Activated T-cell treated with anti-CD3 and anti-CD28 coated beads, Interleukin-2, amount 50 U/mL, for 4 hours (primary cell): Measurements from ENCODE around the gene UGT1A8. TPM values are rescaled to one million over a fixed set of nuclear protein-coding genes. Genes with fewer than 3 reads are reported as not detected.
"Not testable (repeated sequence)": the region's sequence is repeated elsewhere in the genome, so short reads cannot be mapped to it uniquely, and the experiment has no call there.

Experiments used
- ATAC-seq, 2 donors: fragments of 200-7000 bp; cut with Tn5 transposase; one replicate each; pipeline ENCODE4 v1.10.0; 2021
- DNase-seq: peaks from one replicate; pipeline ENCODE4 v3.0.0-alpha.2; 2020
- H3K27me3 Mint-ChIP-seq: one replicate; pipeline ENCODE4 v1.8.0; 2021; ENCODE audit warnings: low read depth, mixed read lengths
- H3K36me3 Mint-ChIP-seq: one replicate; pipeline ENCODE4 v1.8.0; 2022; ENCODE audit warnings: mixed read lengths; ENCODE audit not compliant: insufficient read depth
- H3K4me1 Mint-ChIP-seq: one replicate; pipeline ENCODE4 v1.8.0; 2021; ENCODE audit warnings: low read depth, mixed read lengths
- H3K4me3 Mint-ChIP-seq: one replicate; pipeline ENCODE4 v1.8.0; 2021; ENCODE audit warnings: mild to moderate bottlenecking, moderate library complexity, mixed read lengths
- H3K9me3 Mint-ChIP-seq: one replicate; pipeline ENCODE4 v1.8.0; 2021; ENCODE audit warnings: mixed read lengths
- total RNA-seq, 3 donors: library from RNA; stranded (reverse); gene quantifications; one replicate each; pipeline ENCODE4 v1.2.1, GENCODE V29; 2021

UGT1A8 gene
- total RNA-seq, 3 donors from 2014 or later, result not detected

DNA sequence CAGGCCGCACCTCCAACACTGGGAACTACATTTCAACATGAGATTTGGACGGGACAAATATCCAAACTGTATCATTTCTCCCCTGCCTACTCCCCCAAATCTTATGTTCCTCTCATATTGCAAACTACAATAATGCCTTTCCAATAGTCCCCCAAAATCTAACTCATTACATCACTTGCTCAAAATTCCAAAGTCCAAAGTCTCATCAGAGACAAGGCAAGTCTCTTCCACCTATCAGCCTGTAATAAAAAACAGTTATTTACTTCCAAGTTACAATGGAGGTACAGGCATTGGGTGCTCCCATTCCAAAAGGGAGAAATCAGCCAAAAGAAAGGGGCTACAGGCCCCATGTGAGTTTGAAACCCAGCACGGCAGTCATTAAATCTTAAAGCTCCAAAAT lies 12.6 kb upstream of the UGT1A8 start:
- DNase-seq, result no peak
- Mint-ChIP-seq H3K4me1 (no peaks in the 10 kb centered on the region), H3K9me3 (peaks cover 3% of the 10 kb centered on the region), H3K27me3 (peaks cover 25% of the 10 kb centered on the region), H3K36me3 (no peaks in the 10 kb centered on the region), H3K4me3 (no peak overlapping the region)
- ATAC-seq, result no peak

DNA sequence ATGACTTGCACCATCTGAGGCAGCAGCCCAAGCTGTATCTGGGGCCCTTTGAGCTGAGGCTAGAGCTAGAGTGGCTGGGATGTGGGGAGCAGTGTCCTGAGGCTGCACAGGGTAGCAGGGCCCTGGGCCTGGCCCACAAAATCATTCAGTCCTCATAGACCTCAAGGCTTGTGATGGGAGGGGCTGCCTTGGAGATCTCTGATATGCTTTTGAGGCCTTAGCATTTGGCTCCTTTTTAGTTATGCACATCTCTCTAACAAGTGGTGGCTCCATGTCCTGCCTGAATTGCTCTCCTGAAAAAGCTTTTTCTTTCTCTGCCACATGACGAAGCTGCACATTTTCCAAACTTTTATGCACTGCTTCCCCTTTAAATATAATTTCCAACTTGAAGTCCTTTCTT lies 11.8 kb upstream of the UGT1A8 start:
- ATAC-seq (no peak), DNase-seq (no peak)
- Mint-ChIP-seq H3K36me3 (no peaks in the 10 kb centered on the region), H3K9me3 (peaks cover 8% of the 10 kb centered on the region), H3K4me1 (no peaks in the 10 kb centered on the region), H3K4me3 (no peak overlapping the region), H3K27me3 (peaks cover 19% of the 10 kb centered on the region)

- Mint-ChIP-seq H3K9me3 (peaks cover 18% of the 10 kb centered on the region), H3K27me3 (peaks cover 32% of the 10 kb centered on the region), H3K36me3 (peaks cover 2% of the 10 kb centered on the region), H3K4me1 (no peaks in the 10 kb centered on the region), H3K4me3 (no peak overlapping the region)
- ATAC-seq, result no peak
- no peak for DNase-seq
Observed at GRCh38 chr2:233611284-233611683, 6.1 kb upstream of the UGT1A8 start.

DNA sequence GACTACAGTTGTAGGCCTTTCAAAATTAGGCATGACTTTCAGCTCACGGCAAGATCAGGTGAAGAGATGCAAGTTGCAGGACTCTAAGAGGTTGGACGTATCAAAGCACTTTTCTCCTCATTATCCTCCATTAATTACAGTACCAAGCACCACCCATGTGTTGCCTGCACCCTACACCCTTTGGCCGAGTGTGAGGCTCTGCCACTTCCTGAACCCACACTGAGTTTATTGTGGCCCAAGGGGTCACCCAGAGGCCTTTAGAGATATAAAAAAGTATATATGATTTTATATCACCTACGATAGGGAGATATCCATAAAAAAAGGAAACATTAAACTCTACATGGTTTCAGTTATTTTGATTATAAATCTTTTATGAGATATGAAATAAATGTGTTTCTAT lies 2.8 kb downstream of the UGT1A8 start:
- H3K4me1 Mint-ChIP-seq, result no peaks in the 10 kb centered on the region
- ATAC-seq (no peak), DNase-seq (no peak)
- no peaks in the 10 kb centered on the region for H3K9me3 Mint-ChIP-seq
- no peak overlapping the region for H3K4me3 Mint-ChIP-seq
- H3K27me3 Mint-ChIP-seq, result peaks cover 47% of the 10 kb centered on the region
- H3K36me3 Mint-ChIP-seq, result no peaks in the 10 kb centered on the region

DNA sequence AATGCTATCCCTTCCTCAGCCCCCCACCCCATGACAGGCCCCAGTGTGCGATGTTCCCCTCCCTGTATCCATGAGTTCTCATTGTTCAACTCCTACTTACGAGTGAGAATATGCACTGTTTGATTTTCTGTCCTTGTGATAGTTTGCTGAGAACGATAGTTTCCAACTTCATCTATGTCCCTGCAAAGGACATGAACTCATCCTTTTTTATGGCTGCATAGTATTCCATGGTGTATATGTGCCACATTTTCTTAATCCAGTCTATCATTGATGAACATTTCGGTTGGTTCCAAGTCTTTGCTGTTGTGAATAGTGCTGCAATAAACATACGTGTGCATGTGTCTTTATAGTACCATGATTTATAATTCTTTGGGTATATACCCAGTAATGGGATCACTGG lies 4.4 kb downstream of the UGT1A8 start:
- not testable (repeated sequence) for ATAC-seq, DNase-seq, H3K4me3 Mint-ChIP-seq, H3K4me1 Mint-ChIP-seq, H3K36me3 Mint-ChIP-seq, H3K9me3 Mint-ChIP-seq
- H3K27me3 Mint-ChIP-seq, result peaks cover 40% of the 10 kb centered on the region

GRCh38 chr2:233627331-233628025 lies 10.0 kb downstream of the UGT1A8 start:
- DNase-seq (no peak), ATAC-seq (no peak)
- Mint-ChIP-seq H3K4me1 (no peaks in the 10 kb centered on the region), H3K9me3 (peaks cover 28% of the 10 kb centered on the region), H3K27me3 (peaks cover 25% of the 10 kb centered on the region), H3K4me3 (no peak overlapping the region), H3K36me3 (no peaks in the 10 kb centered on the region)

DNA sequence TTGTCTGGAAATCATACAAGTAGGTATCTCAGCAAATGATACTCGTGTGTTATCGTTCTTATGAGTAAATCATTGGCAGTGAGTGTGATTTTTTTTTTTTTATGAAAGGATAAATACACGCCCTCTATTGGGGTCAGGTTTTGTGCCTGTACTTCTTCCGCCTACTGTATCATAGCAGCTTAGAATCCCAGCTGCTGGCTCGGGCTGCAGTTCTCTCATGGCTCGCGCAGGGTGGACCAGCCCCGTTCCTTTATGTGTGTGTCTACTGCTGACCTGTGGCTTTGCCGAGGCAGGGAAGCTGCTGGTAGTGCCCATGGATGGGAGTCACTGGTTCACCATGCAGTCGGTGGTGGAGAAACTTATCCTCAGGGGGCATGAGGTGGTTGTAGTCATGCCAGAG lies 18.9 kb downstream of the UGT1A8 start, which contains the start of gene UGT1A10:
Gene UGT1A10 (plus strand): TSS at position 143 of the 400 bp plus-strand sequence. CDS start 75 bp downstream, at position 218.
- H3K27me3 Mint-ChIP-seq, result peaks cover 34% of the 10 kb centered on the region
- not testable (repeated sequence) for H3K4me1 Mint-ChIP-seq

DNA sequence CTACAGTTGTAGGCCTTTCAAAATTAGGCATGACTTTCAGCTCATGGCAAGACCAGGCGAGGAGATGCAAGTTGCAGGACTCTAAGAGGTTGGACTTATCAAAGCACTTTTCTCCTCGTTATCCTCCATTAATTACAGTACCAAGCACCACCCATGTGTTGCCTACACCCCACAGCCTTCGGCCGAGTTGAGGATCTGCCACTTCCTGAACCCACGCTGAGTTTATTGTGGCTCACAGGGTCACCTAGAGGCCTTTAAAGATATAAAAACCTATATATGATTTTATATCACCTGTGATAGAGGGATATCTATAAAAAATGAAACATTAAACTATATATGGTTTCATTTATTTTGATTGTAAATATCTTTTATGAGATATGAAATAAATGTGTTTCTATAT lies 21.4 kb downstream of the UGT1A8 start:
- Mint-ChIP-seq H3K27me3 (peaks cover 26% of the 10 kb centered on the region), H3K36me3 (no peaks in the 10 kb centered on the region), H3K9me3 (peaks cover 3% of the 10 kb centered on the region), H3K4me3 (no peak overlapping the region), H3K4me1 (peaks cover 6% of the 10 kb centered on the region)
- DNase-seq, result no peak
- ATAC-seq, result no peak

More for the DNA sequence above, 18.9 kb downstream of the UGT1A8 start, which contains the start of gene UGT1A10:
- DNase-seq, ATAC-seq, H3K9me3 Mint-ChIP-seq, H3K4me3 Mint-ChIP-seq, H3K36me3 Mint-ChIP-seq: not testable (repeated sequence)

DNA sequence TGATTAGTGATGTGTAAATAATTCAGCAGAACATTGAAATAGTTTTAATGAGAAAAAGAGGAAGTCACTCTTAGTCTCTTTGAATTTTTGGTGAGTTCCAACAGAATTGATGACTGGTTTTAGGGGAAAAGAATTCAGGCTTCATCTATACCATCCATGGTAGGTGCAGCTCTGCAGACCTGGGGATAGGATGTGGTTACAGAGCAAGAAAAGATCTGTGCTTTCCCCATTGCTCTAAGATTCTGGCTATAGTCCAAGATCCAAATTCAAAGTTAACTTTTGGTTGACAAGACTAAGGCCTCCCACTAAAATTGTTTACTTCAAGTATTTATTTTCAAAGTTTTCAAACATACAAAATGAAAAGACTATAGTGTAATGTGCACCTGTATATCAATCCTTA lies 22.4 kb downstream of the UGT1A8 start:
- no peak for ATAC-seq
- no peak for DNase-seq
- H3K36me3 Mint-ChIP-seq, result no peaks in the 10 kb centered on the region
- peaks cover 6% of the 10 kb centered on the region for H3K4me1 Mint-ChIP-seq
- H3K4me3 Mint-ChIP-seq, result no peak overlapping the region
- peaks cover 3% of the 10 kb centered on the region for H3K9me3 Mint-ChIP-seq
- H3K27me3 Mint-ChIP-seq, result peaks cover 18% of the 10 kb centered on the region

GRCh38 chr2:233643128-233643527 lies 25.7 kb downstream of the UGT1A8 start:
- ATAC-seq (no peak), DNase-seq (no peak)
- H3K9me3 Mint-ChIP-seq, result peaks cover 12% of the 10 kb centered on the region
- peaks cover 6% of the 10 kb centered on the region for H3K4me1 Mint-ChIP-seq
- H3K4me3 Mint-ChIP-seq, result no peak overlapping the region
- no peaks in the 10 kb centered on the region for H3K36me3 Mint-ChIP-seq
- H3K27me3 Mint-ChIP-seq, result peaks cover 9% of the 10 kb centered on the region

GRCh38 chr2:233646033-233646432 lies 28.6 kb downstream of the UGT1A8 start:
- Mint-ChIP-seq H3K9me3 (peaks cover 12% of the 10 kb centered on the region), H3K27me3 (peaks cover 18% of the 10 kb centered on the region)
- not testable (repeated sequence) for ATAC-seq, H3K4me3 Mint-ChIP-seq, H3K4me1 Mint-ChIP-seq, DNase-seq, H3K36me3 Mint-ChIP-seq

DNA sequence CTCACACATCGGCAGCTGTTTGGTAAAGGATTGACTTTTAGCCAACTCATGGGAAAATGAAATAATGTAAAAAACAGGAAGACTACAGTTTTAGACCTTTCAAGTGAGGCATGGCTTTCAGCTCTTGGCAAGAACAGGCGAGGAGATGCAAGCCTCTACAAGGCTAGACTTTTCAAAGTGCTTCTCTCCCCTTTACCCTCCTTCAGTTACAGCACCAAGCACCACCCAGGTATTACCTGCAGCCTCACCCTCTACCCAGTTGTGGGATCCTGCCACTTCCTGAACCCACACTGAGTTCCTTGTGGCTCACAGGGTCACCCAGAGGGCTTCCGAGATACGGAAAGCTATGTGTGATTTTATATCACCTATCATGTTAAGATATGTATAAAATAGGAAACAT lies 33.5 kb downstream of the UGT1A8 start:
- DNase-seq, result no peak
- Mint-ChIP-seq H3K4me1 (no peaks in the 10 kb centered on the region), H3K36me3 (no peaks in the 10 kb centered on the region), H3K27me3 (peaks cover 30% of the 10 kb centered on the region), H3K4me3 (no peak overlapping the region), H3K9me3 (peaks cover 8% of the 10 kb centered on the region)
- no peak for ATAC-seq

GRCh38 chr2:233651430-233651829 lies 34.0 kb downstream of the UGT1A8 start:
- Mint-ChIP-seq H3K27me3 (peaks cover 29% of the 10 kb centered on the region), H3K4me3 (no peak overlapping the region), H3K4me1 (no peaks in the 10 kb centered on the region), H3K9me3 (peaks cover 6% of the 10 kb centered on the region), H3K36me3 (no peaks in the 10 kb centered on the region)
- ATAC-seq (no peak), DNase-seq (no peak)

GRCh38 chr2:233654501-233654900 lies 37.1 kb downstream of the UGT1A8 start:
- Mint-ChIP-seq H3K36me3 (no peaks in the 10 kb centered on the region), H3K4me1 (no peaks in the 10 kb centered on the region), H3K27me3 (peaks cover 24% of the 10 kb centered on the region), H3K4me3 (no peak overlapping the region), H3K9me3 (no peaks in the 10 kb centered on the region)
- DNase-seq, result no peak
- ATAC-seq, result no peak

DNA sequence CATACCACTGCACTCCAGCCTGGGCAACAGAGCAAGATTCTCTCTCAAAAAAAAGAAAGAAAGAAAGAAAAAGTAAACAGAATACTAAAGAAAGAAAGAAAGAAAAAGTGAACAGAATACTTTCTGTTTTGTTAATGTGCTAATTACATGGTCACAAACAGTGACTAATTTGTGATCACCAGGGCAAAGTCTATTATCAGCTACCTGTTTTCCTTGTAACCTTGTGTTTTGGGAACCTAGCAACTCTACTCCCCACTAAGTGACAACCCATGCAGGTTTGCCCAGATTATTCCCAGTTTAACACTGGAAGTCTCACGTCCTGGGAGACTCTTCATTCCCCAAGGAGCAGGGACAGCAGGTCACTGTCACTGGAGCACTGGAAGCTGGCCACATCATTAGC lies 37.6 kb downstream of the UGT1A8 start:
- ATAC-seq (no peak), DNase-seq (no peak)
- no peaks in the 10 kb centered on the region for H3K36me3 Mint-ChIP-seq
- H3K9me3 Mint-ChIP-seq, result no peaks in the 10 kb centered on the region
- H3K4me3 Mint-ChIP-seq, result no peak overlapping the region
- no peaks in the 10 kb centered on the region for H3K4me1 Mint-ChIP-seq
- peaks cover 27% of the 10 kb centered on the region for H3K27me3 Mint-ChIP-seq
